ENCODE data around the gene ALK.

- TF ChIP-seq CTCF (IDR thresholded peaks at IDR 0.05) = no peak
- TF ChIP-seq EZH2 (IDR thresholded peaks at IDR 0.05; ENCODE audit: borderline replicate concordance, insufficient read depth, low read depth, low read length, poor library complexity, severe bottlenecking) = no peak
These were observed 759.0 kb downstream of the ALK start for GRCh38 chr2:29162204-29162928.
